HepG2 (cell line): Measurements from ENCODE around the gene UBAC1. TPM values are rescaled to one million over a fixed set of nuclear protein-coding genes. Genes with fewer than 3 reads are reported as not detected.

ENCODE experiments used
- ARID5B ChIP-seq: IDR thresholded peaks from 2 replicates; pipeline ENCODE4 v1.4.0; 2020; ENCODE audit warnings: mild to moderate bottlenecking, missing genetic modification reagents
- CBFB ChIP-seq: sonication (generic); formaldehyde crosslinking; IDR thresholded peaks from 2 replicates; pipeline ENCODE4 v1.4.0; 2020; ENCODE audit warnings: missing genetic modification reagents
- DNMT3B ChIP-seq: conservative IDR thresholded peaks from 2 replicates; pipeline ENCODE4 v1.6.1; 2016; ENCODE audit warnings: missing biosample characterization, control low read depth
- MXD3 ChIP-seq: IDR thresholded peaks from 2 replicates; pipeline ENCODE4 v1.6.1; 2016; ENCODE audit warnings: mild to moderate bottlenecking, missing biosample characterization, missing genetic modification reagents
- MZF1 ChIP-seq: sonication (generic); formaldehyde crosslinking; IDR thresholded peaks from 2 replicates; pipeline ENCODE4 v1.8.1; 2023; ENCODE audit warnings: mild to moderate bottlenecking, missing genetic modification reagents, borderline replicate concordance
- NAIF1 ChIP-seq: sonication (generic); formaldehyde crosslinking; IDR thresholded peaks from 2 replicates; pipeline ENCODE4 v1.5.0; 2020; ENCODE audit warnings: mild to moderate bottlenecking, missing genetic modification reagents, borderline replicate concordance
- PATZ1 ChIP-seq: sonication (generic); formaldehyde crosslinking; IDR thresholded peaks from 2 replicates; pipeline ENCODE4 v1.4.0; 2020; ENCODE audit warnings: missing genetic modification reagents
- PLSCR1 ChIP-seq: sonication (generic); formaldehyde crosslinking; IDR thresholded peaks from 2 replicates; pipeline ENCODE4 v1.5.0; 2020; ENCODE audit warnings: missing genetic modification reagents, mild to moderate bottlenecking, borderline replicate concordance
- PRDM15 ChIP-seq: sonication (generic); formaldehyde crosslinking; IDR thresholded peaks from 2 replicates; pipeline ENCODE4 v1.4.0; 2020; ENCODE audit warnings: missing genetic modification reagents
- RBM39 ChIP-seq: fragments of 200-400 bp; formaldehyde crosslinking; IDR thresholded peaks from one replicate; pipeline ENCODE4 v1.6.1; 2018; ENCODE audit warnings: antibody characterized with exemption, mild to moderate bottlenecking, low read depth, low read length; ENCODE audit not compliant: poor library complexity, severe bottlenecking
- TFDP1 ChIP-seq: IDR thresholded peaks from 2 replicates; pipeline ENCODE4 v1.6.1; 2016; ENCODE audit warnings: missing compliant biosample characterization, missing genetic modification reagents, borderline replicate concordance
- ZMAT3 ChIP-seq: sonication (generic); formaldehyde crosslinking; conservative IDR thresholded peaks from 2 replicates; pipeline ENCODE4 v1.7.0; 2021; ENCODE audit warnings: missing genetic modification reagents
- ZNF235 ChIP-seq: sonication (generic); formaldehyde crosslinking; IDR thresholded peaks from 2 replicates; pipeline ENCODE4 v1.8.1; 2023; ENCODE audit warnings: mild to moderate bottlenecking, missing genetic modification reagents, borderline replicate concordance
- ZNF296 ChIP-seq: sonication (generic); formaldehyde crosslinking; conservative IDR thresholded peaks from 2 replicates; pipeline ENCODE4 v1.5.0; 2020; ENCODE audit warnings: mild to moderate bottlenecking, missing genetic modification reagents
- ZNF703 ChIP-seq: sonication (generic); formaldehyde crosslinking; IDR thresholded peaks from 2 replicates; pipeline ENCODE4 v1.5.1; 2020; ENCODE audit warnings: missing genetic modification reagents, mild to moderate bottlenecking, moderate library complexity, borderline replicate concordance
- polyA plus RNA-seq, 8 experiments: library from polyadenylated mRNA; depleted of rRNA in 3 of 8; stranded (reverse) in 7 of 8; unstranded in 1 of 8; fragments of >200 nt; fragmentation: Illumina TruSeq in 4 of 8; extraction: Trizol in 4 of 8; gene quantifications; 2 replicates each; pipeline versions ENCODE4 v1.2.1 to v1.2.3, GENCODE V29; 2011 to 2016; ENCODE audit warnings: low read depth in 4 of 8, missing spikeins in 1 of 8, mixed read lengths in 1 of 8; ENCODE audit not compliant: insufficient read depth in 1 of 8
- total RNA-seq, 5 experiments: library from RNA; depleted of rRNA; stranded (reverse); fragments of >200 nt; fragmentation: Illumina TruSeq; extraction: Trizol; gene quantifications; 2 replicates each; pipeline ENCODE4 v1.2.3, GENCODE V29; 2016; ENCODE audit warnings: low read depth in 1 of 5

Gene UBAC1
- total and polyA plus RNA-seq, 2 of the 13 experiments (the other 11 are each of a cell fraction or from before 2014, with no cell fraction given) = 32.2 to 34.1 TPM

GRCh38 chr9:135993765-135994500, 32.8 kb upstream of the UBAC1 start (continued):
- peak; percentile 74 for TF ChIP-seq ARID5B (CRISPR knock-in tag)
- TF ChIP-seq PRDM15 (CRISPR knock-in tag) = no peak; the same call in 1 of the 2 replicates
- peak; percentile 12; the same call in 1 of the 2 replicates for TF ChIP-seq MXD3 (CRISPR knock-in tag)
- no peak for TF ChIP-seq ZNF703 (CRISPR knock-in tag)
- peak; percentile 61 for TF ChIP-seq RBM39
- TF ChIP-seq CBFB (CRISPR knock-in tag) = 0 out of 2 replicates have a peak, but pooled peaks have one; percentile 4
- TF ChIP-seq ZNF235 (CRISPR knock-in tag) = peak; percentile 91
- 0 out of 2 replicates have a peak, but pooled peaks have one; percentile 29 for TF ChIP-seq NAIF1 (CRISPR knock-in tag)
- 0 out of 2 replicates have a peak, but pooled peaks have one; percentile 71 for TF ChIP-seq DNMT3B (CRISPR knock-in tag)
- TF ChIP-seq MZF1 (CRISPR knock-in tag) = no peak
- TF ChIP-seq PATZ1 (CRISPR knock-in tag) = peak; percentile 96
- TF ChIP-seq ZMAT3 = 0 out of 2 replicates have a peak, but pooled peaks have one; percentile 60
- TF ChIP-seq TFDP1 (CRISPR knock-in tag) = no peak; the same call in 1 of the 2 replicates
- TF ChIP-seq PLSCR1 (CRISPR knock-in tag) = no peak
- TF ChIP-seq ZNF296 (CRISPR knock-in tag) = peak; percentile 87
